ENCODE data around the gene TCF12. TPM values are rescaled to one million over a fixed set of nuclear protein-coding genes. Genes with fewer than 3 reads are reported as not detected.
A peak's percentile ranks its signal among the peaks of the same experiment; 100 is the strongest.
"Not testable (repeated sequence)": the region's sequence is repeated elsewhere in the genome, so short reads cannot be mapped to it uniquely, and the experiment has no call there.

Gene TCF12
- polyA plus RNA-seq, 1 donor: 69.4 TPM

DNA sequence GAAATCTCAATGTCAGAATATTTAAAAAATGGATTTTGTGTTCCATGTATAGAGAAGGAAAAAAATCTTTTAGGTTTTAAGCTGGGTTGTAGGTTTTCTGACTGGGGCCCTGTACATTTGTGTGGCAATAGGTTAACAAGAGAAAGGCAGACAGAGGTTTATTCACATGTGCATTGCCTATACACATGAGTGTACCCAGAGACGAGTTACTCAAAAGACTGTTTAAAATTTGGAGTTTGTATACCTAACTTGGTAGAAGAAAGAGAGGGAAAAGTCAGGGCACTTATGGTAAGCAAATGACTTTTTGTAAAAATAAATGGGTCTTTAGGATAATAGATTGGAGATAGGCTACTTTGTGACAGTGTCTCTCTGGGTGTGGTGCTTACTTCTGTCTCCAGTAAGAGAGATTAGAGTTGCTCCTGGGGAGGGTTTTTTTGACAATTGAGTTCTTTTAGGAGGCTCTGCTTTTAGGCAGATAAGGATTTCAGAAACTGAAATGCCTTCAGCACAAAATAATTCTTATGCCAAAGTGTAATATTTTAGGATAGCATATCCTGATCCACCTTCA, 225.2 kb downstream of the TCF12 start:
- Histone ChIP-seq H3K4me3 (ENCODE audit: low read length) (no peak overlapping the region), H3K9me3 (ENCODE audit: control insufficient read depth, low read depth, low read length) (no peaks in the 10 kb centered on the region), H3K4me1 (ENCODE audit: control insufficient read depth, insufficient read depth, low read length) (no peaks in the 10 kb centered on the region), H3K36me3 (ENCODE audit: control insufficient read depth, insufficient read depth, low read length) (no peaks in the 10 kb centered on the region), H3K27ac (ENCODE audit: low read length) (no peak overlapping the region), H3K27me3 (ENCODE audit: control insufficient read depth, insufficient read depth, low read length) (no peaks in the 10 kb centered on the region)
- no peak for DNase-seq
- WGBS (ENCODE audit: insufficient coverage, low lambda C conversion rate): no CpG with 5 or more reads among the region's 1 CpG

DNA sequence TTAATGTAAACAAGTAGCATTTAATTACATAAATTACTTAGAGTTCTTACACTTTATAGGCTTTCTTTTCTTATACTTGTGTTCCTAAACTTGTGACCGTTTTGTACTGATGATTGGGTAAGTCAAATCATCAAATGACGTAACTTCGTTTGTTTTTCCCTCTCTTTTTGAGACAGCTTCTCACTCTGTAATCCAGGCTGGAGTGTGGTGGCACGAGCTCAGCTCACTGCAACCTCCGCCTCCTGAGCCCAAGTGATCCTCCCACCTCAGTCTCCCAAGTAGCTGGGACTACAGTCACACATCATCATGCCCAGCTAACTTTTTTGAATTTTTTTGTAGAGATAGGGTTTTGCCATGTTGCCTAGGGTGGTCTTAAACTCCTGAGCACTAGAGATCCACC, 226.0 kb downstream of the TCF12 start:
- H3K9me3 ChIP-seq (ENCODE audit: control insufficient read depth, low read depth, low read length): no peaks in the 10 kb centered on the region
- no peak for DNase-seq
- H3K4me3 ChIP-seq (ENCODE audit: low read length): no peak overlapping the region
- H3K36me3 ChIP-seq (ENCODE audit: control insufficient read depth, insufficient read depth, low read length): no peaks in the 10 kb centered on the region
- WGBS (ENCODE audit: insufficient coverage, low lambda C conversion rate): no CpG with 5 or more reads among the region's 5 CpGs
- no peaks in the 10 kb centered on the region for H3K27me3 ChIP-seq (ENCODE audit: control insufficient read depth, insufficient read depth, low read length)
- no peaks in the 10 kb centered on the region for H3K4me1 ChIP-seq (ENCODE audit: control insufficient read depth, insufficient read depth, low read length)
- no peak overlapping the region for H3K27ac ChIP-seq (ENCODE audit: low read length)

DNA sequence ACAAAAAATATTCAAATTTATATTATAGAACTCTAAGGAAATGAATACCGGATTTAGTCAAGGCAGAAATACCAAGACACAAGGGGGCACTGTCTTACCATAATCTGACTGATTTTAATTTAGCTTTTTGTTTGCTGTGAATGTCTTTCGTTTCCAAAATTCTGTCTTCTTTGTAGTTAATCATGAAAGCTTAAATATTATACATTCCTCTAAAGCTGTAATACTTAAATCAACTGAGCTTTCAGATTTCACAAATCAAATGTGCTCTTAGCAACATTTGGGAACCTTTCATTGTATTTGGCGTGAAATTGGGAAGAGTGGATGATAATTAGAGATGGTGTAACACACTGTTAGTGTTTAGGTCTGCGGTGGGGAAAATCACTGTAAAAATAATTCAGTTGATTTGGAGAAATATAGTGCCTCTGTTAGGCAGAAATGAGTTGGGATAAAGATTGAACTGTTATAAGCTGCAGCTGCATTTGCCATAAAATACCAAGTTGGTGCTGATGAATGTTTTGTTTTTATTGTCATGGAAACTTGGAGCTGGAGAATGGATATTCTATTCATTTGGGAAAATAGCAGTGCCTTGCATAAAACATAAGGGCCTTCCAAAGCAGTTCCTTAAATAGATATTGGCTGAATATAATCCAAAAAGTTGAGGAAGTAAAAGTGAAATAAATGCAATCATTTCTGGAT, 228.2 kb downstream of the TCF12 start:
- H3K4me3 ChIP-seq (ENCODE audit: low read length): no peak overlapping the region
- no CpG with 5 or more reads among the region's 4 CpGs for WGBS (ENCODE audit: insufficient coverage, low lambda C conversion rate)
- H3K36me3 ChIP-seq (ENCODE audit: control insufficient read depth, insufficient read depth, low read length): peaks cover 4% of the 10 kb centered on the region
- no peaks in the 10 kb centered on the region for H3K27me3 ChIP-seq (ENCODE audit: control insufficient read depth, insufficient read depth, low read length)
- peak; percentile 33 to 35 for DNase-seq
- H3K27ac ChIP-seq (ENCODE audit: low read length): no peak overlapping the region
- H3K4me1 ChIP-seq (ENCODE audit: control insufficient read depth, insufficient read depth, low read length): no peaks in the 10 kb centered on the region
- peaks cover 7% of the 10 kb centered on the region for H3K9me3 ChIP-seq (ENCODE audit: control insufficient read depth, low read depth, low read length)

DNA sequence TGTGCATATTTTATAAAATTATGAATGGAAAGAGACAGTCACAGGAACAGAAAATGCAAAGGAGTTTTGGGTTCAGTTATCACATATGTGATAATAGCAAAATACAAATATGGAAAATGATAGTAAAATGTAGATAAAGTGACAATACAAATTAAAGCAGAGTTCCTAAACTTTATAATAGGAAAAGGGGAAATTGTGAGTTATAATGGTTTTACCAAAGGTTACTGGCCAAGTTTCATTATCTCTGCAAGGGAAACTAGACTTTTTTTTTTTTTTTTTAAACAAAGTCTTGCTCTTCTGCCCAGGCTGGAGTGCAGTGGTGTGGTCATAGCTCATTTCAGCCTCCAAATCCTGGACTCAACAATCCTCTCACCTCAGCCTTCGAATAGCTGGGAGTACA, 229.2 kb downstream of the TCF12 start:
- peaks cover 15% of the 10 kb centered on the region for H3K9me3 ChIP-seq (ENCODE audit: control insufficient read depth, low read depth, low read length)
- H3K27ac ChIP-seq (ENCODE audit: low read length): no peak overlapping the region
- no peak overlapping the region for H3K4me3 ChIP-seq (ENCODE audit: low read length)
- WGBS (ENCODE audit: insufficient coverage, low lambda C conversion rate): no CpG with 5 or more reads among the region's 1 CpG
- H3K4me1 ChIP-seq (ENCODE audit: control insufficient read depth, insufficient read depth, low read length): no peaks in the 10 kb centered on the region
- H3K27me3 ChIP-seq (ENCODE audit: control insufficient read depth, insufficient read depth, low read length): no peaks in the 10 kb centered on the region
- H3K36me3 ChIP-seq (ENCODE audit: control insufficient read depth, insufficient read depth, low read length): peaks cover 8% of the 10 kb centered on the region
- DNase-seq: no peak

DNA sequence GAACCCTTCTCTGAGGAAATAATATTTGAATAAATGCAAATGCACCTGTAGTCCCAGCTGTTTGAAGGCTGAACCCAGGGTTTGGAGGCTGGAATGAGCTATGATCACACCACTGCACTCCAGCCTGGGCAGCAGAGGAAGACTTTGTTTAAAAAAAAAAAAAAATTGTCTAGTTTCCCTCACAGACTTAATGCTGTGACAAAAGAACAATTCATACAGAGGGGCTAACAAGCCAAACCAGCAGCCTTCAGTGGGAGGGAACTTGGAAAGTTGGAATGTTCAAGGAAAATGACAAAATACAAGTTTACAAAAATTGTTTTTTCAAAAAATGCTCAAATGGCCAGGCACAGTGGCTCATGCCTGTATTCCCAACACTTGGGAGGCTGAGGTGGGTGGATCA, 229.8 kb downstream of the TCF12 start:
- no peaks in the 10 kb centered on the region for H3K4me1 ChIP-seq (ENCODE audit: control insufficient read depth, insufficient read depth, low read length)
- H3K36me3 ChIP-seq (ENCODE audit: control insufficient read depth, insufficient read depth, low read length): peaks cover 8% of the 10 kb centered on the region
- H3K27me3 ChIP-seq (ENCODE audit: control insufficient read depth, insufficient read depth, low read length): no peaks in the 10 kb centered on the region
- peaks cover 18% of the 10 kb centered on the region for H3K9me3 ChIP-seq (ENCODE audit: control insufficient read depth, low read depth, low read length)
- no peak overlapping the region for H3K4me3 ChIP-seq (ENCODE audit: low read length)
- DNase-seq: no peak
- no peak overlapping the region for H3K27ac ChIP-seq (ENCODE audit: low read length)

DNA sequence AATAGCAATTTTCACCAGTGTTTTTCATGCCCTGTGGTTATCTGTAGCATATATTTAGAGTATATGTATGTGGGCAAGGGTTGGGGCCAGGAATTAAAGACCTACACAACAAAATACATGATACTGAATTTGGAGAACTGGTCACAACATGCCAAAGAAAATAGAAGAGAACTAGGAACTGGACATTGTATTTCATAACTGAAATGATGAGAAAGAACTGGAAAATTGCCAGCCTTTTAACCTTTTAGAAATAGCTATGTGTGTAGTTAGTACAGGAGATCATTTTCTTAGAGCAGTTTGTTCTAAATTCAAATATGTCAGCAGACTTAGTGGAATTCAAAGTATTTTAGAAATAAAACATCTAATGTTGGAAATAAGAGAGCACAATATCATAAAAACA, 230.8 kb downstream of the TCF12 start:
- Histone ChIP-seq H3K9me3 (ENCODE audit: control insufficient read depth, low read depth, low read length) (peaks cover 18% of the 10 kb centered on the region), H3K27me3 (ENCODE audit: control insufficient read depth, insufficient read depth, low read length) (no peaks in the 10 kb centered on the region), H3K4me1 (ENCODE audit: control insufficient read depth, insufficient read depth, low read length) (no peaks in the 10 kb centered on the region), H3K36me3 (ENCODE audit: control insufficient read depth, insufficient read depth, low read length) (peaks cover 8% of the 10 kb centered on the region), H3K27ac (ENCODE audit: low read length) (no peak overlapping the region), H3K4me3 (ENCODE audit: low read length) (no peak overlapping the region)
- no peak for DNase-seq

DNA sequence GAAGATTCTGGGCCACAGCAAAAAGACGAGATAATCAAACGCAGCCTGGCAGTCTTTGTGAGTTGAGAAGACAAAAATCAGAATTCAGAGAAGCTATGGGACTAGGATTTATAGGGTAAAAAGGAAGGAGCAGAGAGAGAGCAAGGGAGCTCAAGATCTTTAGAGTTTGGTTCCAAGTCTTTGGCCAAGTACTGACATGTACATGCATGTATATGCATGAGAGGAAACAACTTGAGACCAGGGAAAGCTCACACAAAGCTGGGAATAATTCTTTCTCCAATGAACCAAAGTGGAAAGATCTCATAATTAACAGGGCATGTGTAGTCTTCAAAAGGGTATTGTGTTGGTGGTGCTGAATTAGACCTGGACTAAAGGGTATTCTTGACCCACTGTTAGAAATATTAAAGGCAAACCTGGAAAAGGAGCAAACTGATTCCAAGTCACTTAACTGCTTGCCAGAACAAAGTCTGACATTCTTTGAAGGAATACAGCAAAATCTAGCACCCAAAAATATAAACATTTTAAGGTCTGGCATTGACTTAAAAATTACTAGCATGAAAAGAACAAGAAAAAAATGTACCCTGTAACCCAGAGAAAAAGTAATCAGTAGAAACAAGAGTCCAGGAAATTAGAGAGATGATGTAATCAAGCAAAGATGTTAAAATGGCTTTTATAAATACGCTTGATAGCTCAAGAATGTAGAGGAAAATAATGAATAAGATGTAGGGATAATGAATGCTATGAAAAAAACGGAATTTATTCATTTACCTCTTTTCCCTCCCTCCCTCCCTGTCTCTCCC, 231.8 kb downstream of the TCF12 start:
- no peak overlapping the region for H3K27ac ChIP-seq (ENCODE audit: low read length)
- H3K4me1 ChIP-seq (ENCODE audit: control insufficient read depth, insufficient read depth, low read length): no peaks in the 10 kb centered on the region
- no peaks in the 10 kb centered on the region for H3K27me3 ChIP-seq (ENCODE audit: control insufficient read depth, insufficient read depth, low read length)
- H3K4me3 ChIP-seq (ENCODE audit: low read length): no peak overlapping the region
- peaks cover 18% of the 10 kb centered on the region for H3K9me3 ChIP-seq (ENCODE audit: control insufficient read depth, low read depth, low read length)
- 82% methylated on average over 2 of the region's 4 CpGs for WGBS (ENCODE audit: insufficient coverage, low lambda C conversion rate)
- peaks cover 8% of the 10 kb centered on the region for H3K36me3 ChIP-seq (ENCODE audit: control insufficient read depth, insufficient read depth, low read length)
- DNase-seq: no peak

DNA sequence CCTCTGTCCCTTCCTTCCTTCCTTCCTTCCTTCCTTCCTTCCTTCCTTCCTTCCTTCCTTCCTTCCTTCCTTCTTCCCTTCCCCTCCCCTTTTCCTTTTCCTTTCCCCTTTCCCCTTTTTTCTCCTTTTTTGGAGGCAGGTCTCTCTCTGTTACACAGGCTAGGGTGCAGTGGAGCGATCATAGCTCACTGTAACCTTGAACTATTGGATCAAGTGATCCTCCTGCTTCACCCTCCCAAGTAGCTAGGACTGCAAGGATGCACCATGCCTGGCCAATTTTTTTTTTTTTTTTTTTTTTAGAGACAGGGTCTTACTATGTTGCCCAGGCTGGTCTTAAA, 232.4 kb downstream of the TCF12 start:
- WGBS (ENCODE audit: insufficient coverage, low lambda C conversion rate): 100% methylated on average over 1 of the region's 1 CpG
- H3K9me3 ChIP-seq (ENCODE audit: control insufficient read depth, low read depth, low read length): peaks cover 18% of the 10 kb centered on the region
- not testable (repeated sequence) for H3K27me3 ChIP-seq (ENCODE audit: control insufficient read depth, insufficient read depth, low read length); H3K4me1 ChIP-seq (ENCODE audit: control insufficient read depth, insufficient read depth, low read length); DNase-seq; H3K4me3 ChIP-seq (ENCODE audit: low read length); H3K36me3 ChIP-seq (ENCODE audit: control insufficient read depth, insufficient read depth, low read length); H3K27ac ChIP-seq (ENCODE audit: low read length)

DNA sequence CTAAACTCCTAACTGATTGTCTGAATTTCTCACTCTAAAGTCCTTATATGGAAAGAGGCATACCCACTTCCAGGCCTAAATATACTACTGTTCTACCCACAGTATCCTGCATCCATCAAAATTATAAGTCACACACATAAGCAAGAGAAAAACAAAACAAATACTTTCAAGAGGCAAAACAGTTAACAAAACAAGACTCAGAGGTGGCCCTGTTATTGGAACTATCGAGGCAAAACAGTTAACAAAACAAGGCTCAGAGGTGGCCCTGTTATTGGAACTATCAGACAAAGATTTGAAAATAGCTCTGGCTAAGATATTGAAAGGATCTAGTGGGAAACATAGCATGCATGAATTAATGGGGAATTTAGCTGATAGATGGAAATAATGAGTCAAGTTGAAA, 233.7 kb downstream of the TCF12 start:
- WGBS (ENCODE audit: insufficient coverage, low lambda C conversion rate): 100% methylated on average over 1 of the region's 1 CpG

DNA sequence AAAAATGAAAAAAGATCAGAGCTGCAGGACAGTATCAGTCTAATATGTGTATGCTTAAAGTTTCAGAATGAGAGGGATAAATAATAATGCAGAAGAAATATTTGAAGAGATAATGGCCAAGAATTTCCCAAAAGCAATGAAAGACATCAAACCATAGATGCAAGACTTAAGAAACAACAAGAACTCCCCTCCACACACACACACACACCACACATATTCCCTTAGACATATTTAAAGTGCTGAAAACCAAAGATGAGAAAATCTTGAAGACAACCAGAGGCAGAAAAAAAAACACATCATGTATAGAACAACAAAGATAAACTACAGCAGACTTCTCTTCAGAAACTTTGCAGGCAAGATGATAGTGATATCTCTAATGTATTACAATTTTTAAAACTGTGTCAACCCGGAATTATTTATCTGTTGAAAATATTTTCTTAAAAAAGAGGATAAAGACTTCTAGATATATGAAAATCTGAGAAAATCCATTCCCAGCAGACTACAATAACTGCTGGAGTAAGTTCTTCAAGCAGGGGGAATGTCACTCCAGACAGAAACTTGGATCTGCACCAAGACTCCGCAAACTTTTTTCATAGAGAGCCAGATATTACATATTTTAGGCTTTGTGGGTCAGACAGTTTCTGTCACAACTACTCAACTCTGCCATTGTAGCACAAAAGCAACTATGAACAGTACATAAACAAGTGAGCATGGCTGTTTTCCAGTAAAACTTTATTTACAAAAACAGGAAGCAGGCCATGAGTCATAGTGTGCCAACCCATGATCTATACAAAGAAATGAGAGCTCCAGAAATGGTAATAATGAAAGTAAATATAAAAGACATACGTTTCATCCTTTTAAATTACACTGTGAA, 234.5 kb downstream of the TCF12 start:
- no peaks in the 10 kb centered on the region for H3K4me1 ChIP-seq (ENCODE audit: control insufficient read depth, insufficient read depth, low read length)
- H3K27ac ChIP-seq (ENCODE audit: low read length): no peak overlapping the region
- H3K36me3 ChIP-seq (ENCODE audit: control insufficient read depth, insufficient read depth, low read length): peaks cover 8% of the 10 kb centered on the region
- no peaks in the 10 kb centered on the region for H3K27me3 ChIP-seq (ENCODE audit: control insufficient read depth, insufficient read depth, low read length)
- DNase-seq: no peak
- peaks cover 18% of the 10 kb centered on the region for H3K9me3 ChIP-seq (ENCODE audit: control insufficient read depth, low read depth, low read length)
- no peak overlapping the region for H3K4me3 ChIP-seq (ENCODE audit: low read length)
- WGBS (ENCODE audit: insufficient coverage, low lambda C conversion rate): 83% methylated on average over 2 of the region's 3 CpGs

More for the DNA sequence above, 233.7 kb downstream of the TCF12 start:
- no peaks in the 10 kb centered on the region for H3K4me1 ChIP-seq (ENCODE audit: control insufficient read depth, insufficient read depth, low read length)
- H3K9me3 ChIP-seq (ENCODE audit: control insufficient read depth, low read depth, low read length): peaks cover 18% of the 10 kb centered on the region
- DNase-seq: no peak
- no peak overlapping the region for H3K4me3 ChIP-seq (ENCODE audit: low read length)
- H3K27ac ChIP-seq (ENCODE audit: low read length): no peak overlapping the region
- peaks cover 8% of the 10 kb centered on the region for H3K36me3 ChIP-seq (ENCODE audit: control insufficient read depth, insufficient read depth, low read length)
- no peaks in the 10 kb centered on the region for H3K27me3 ChIP-seq (ENCODE audit: control insufficient read depth, insufficient read depth, low read length)

Measured in large intestine (tissue), 3 donors.